ACC112 (cell line): ENCODE results near the gene MVP.

Experiments
- H2AFZ ChIP-seq: fragments of 200-600 bp; sonication (generic); one replicate; pipeline ENCODE4 v1.6.0; 2017; ENCODE audit warnings: antibody characterized with exemption, low read length; ENCODE audit not compliant: unreplicated experiment
- H3K27ac ChIP-seq: fragments of 200-600 bp; sonication (generic); 2 replicates; pipeline ENCODE4 v1.5.1; 2014; ENCODE audit warnings: low read depth, mild to moderate bottlenecking, antibody characterized with exemption, low read length, moderate library complexity
- H3K27me3 ChIP-seq: fragments of 200-600 bp; sonication (generic); 2 replicates; pipeline ENCODE4 v1.6.1; 2014; ENCODE audit warnings: mild to moderate bottlenecking, antibody characterized with exemption, low read length, moderate library complexity, mixed read lengths; ENCODE audit not compliant: insufficient read depth
- H3K36me3 ChIP-seq: fragments of 200-600 bp; sonication (generic); 2 replicates; pipeline ENCODE4 v1.6.1; 2016; ENCODE audit warnings: mild to moderate bottlenecking, antibody characterized with exemption, low read length, moderate library complexity, mixed read lengths; ENCODE audit not compliant: insufficient read depth
- H3K4me1 ChIP-seq: fragments of 200-600 bp; sonication (generic); one replicate; pipeline ENCODE4 v1.6.1; 2016; ENCODE audit warnings: low read length, mixed read lengths; ENCODE audit not compliant: insufficient read depth, unreplicated experiment, control insufficient read depth
- H3K4me3 ChIP-seq: fragments of 200-600 bp; sonication (generic); 2 replicates; pipeline ENCODE4 v1.5.1; 2014; ENCODE audit warnings: mild to moderate bottlenecking, low read depth, low read length
- H3K79me2 ChIP-seq: fragments of 200-600 bp; sonication (generic); one replicate; pipeline ENCODE4 v1.6.0; 2016; ENCODE audit warnings: low read length; ENCODE audit not compliant: control insufficient read depth, unreplicated experiment, insufficient read depth

Gene MVP

DNA sequence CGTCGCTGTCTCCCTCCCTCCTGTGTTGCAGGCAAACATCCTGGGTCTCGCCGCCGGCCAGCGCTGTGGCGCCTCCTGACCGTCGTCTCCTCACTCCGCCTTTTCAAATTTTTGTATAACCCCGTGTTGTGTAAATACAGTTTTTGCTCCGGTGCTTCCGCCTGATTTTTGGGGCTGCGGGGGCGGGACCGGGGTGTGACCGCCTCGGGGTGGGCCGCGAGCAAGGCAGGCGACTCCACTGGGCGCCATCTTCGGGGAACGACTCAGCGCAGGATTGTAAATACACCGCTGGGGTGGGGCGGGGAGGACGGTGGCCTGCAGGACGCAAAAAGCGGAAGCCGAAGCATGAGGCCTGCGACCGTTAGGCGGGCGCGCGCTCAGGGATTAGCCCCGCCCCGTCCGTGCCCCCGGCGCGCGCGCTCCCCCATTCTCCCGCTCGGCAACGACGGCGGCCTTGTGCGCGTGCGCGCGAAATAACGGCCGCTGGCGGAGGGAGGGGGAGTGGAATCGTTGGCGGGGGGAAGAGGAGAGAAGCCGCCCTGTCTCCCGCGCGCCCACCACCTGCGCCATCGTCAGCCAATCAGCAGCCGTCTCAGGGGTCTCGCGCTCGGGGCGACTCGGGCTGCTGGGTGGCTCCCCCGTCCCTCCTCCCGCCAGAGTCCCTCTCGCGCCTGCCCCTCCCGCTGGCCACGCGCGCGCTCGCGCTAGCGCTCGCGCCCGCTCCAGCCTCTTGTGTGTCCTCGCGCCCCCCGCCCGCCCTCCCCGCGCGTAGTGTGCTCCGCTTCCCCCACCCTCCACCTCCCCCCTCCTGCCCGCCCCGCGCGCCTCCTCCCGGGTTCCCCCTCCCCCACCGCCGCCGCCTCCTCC, 14.8 kb upstream of the MVP start:
- Histone ChIP-seq H3K4me1 (peaks cover 34% of the 10 kb centered on the region), H3K27me3 (no peaks in the 10 kb centered on the region), H2AFZ (peak overlapping the region; percentile 39), H3K36me3 (peaks cover 18% of the 10 kb centered on the region; the same call in 1 of the 2 replicates), H3K27ac (peak overlapping the region; percentile 81), H3K79me2 (peaks cover 16% of the 10 kb centered on the region), H3K4me3 (peak overlapping the region; percentile 86)

- Histone ChIP-seq H3K27me3 (no peaks in the 10 kb centered on the region), H3K36me3 (peaks cover 18% of the 10 kb centered on the region; the same call in 1 of the 2 replicates), H2AFZ (no peak within 1 kb of the TSS), H3K79me2 (peaks cover 16% of the 10 kb centered on the region), H3K27ac (peak within 1 kb of the TSS; percentile 81), H3K4me3 (peak within 1 kb of the TSS; percentile 86), H3K4me1 (peaks cover 39% of the 10 kb centered on the region)
These were observed 14.1 kb upstream of the MVP start, which contains the start of gene MAZ for GRCh38 chr16:29806099-29806579. TSS of gene MAZ (plus strand) at chr16:29806529. CDS start at chr16:29806702, 173 bp downstream.

DNA sequence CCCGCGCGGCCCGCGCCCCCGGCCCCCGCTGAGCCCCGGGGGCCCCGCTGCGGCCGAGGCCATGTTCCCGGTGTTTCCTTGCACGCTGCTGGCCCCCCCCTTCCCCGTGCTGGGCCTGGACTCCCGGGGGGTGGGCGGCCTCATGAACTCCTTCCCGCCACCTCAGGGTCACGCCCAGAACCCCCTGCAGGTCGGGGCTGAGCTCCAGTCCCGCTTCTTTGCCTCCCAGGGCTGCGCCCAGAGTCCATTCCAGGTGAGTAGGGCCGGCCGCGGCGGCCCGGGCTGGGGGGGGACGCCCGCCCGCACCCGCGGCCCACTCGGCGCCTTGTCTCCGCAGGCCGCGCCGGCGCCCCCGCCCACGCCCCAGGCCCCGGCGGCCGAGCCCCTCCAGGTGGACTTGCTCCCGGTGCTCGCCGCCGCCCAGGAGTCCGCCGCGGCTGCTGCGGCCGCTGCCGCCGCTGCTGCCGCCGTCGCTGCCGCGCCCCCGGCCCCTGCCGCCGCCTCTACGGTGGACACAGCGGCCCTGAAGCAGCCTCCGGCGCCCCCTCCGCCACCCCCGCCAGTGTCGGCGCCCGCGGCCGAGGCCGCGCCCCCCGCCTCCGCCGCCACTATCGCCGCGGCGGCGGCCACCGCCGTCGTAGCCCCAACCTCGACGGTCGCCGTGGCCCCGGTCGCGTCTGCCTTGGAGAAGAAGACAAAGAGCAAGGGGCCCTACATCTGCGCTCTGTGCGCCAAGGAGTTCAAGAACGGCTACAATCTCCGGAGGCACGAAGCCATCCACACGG, 13.4 kb upstream of the MVP start:
- Histone ChIP-seq H3K36me3 (peaks cover 18% of the 10 kb centered on the region; the same call in 1 of the 2 replicates), H2AFZ (no peak overlapping the region), H3K79me2 (peaks cover 16% of the 10 kb centered on the region), H3K4me3 (peak overlapping the region; percentile 86), H3K27ac (peak overlapping the region; percentile 52), H3K4me1 (peaks cover 39% of the 10 kb centered on the region), H3K27me3 (no peaks in the 10 kb centered on the region)

DNA sequence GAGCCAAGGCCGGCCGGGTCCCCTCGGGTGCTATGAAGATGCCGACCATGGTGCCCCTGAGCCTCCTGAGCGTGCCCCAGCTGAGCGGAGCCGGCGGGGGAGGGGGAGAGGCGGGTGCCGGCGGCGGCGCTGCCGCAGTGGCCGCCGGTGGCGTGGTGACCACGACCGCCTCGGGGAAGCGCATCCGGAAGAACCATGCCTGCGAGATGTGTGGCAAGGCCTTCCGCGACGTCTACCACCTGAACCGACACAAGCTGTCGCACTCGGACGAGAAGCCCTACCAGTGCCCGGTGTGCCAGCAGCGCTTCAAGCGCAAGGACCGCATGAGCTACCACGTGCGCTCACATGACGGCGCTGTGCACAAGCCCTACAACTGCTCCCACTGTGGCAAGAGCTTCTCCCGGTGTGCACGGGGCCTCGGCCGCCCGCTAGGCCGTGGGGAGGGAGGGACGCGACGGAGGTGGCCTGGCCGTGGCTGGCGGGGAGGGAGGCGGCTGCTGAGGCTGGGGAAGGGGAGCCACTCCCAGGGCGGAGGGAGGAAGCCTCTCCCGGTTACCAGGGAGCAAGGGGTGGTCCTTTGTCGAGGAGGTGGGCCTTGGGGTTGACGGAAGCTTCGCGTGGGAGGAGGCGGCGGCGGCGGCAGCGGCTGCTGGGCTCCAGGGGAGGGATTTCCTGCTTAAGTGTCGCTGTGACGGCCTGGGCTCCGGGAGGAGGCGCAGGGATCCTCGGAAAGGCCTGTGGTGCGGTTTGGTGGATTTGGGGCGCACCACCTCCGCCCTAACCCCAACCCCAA, 12.6 kb upstream of the MVP start:
- no peak overlapping the region for H2AFZ ChIP-seq
- peak overlapping the region; percentile 52 for H3K27ac ChIP-seq
- peaks cover 16% of the 10 kb centered on the region for H3K79me2 ChIP-seq
- peak overlapping the region; percentile 86 for H3K4me3 ChIP-seq
- peaks cover 13% of the 10 kb centered on the region; the same call in 1 of the 2 replicates for H3K36me3 ChIP-seq
- no peaks in the 10 kb centered on the region for H3K27me3 ChIP-seq
- peaks cover 39% of the 10 kb centered on the region for H3K4me1 ChIP-seq

DNA sequence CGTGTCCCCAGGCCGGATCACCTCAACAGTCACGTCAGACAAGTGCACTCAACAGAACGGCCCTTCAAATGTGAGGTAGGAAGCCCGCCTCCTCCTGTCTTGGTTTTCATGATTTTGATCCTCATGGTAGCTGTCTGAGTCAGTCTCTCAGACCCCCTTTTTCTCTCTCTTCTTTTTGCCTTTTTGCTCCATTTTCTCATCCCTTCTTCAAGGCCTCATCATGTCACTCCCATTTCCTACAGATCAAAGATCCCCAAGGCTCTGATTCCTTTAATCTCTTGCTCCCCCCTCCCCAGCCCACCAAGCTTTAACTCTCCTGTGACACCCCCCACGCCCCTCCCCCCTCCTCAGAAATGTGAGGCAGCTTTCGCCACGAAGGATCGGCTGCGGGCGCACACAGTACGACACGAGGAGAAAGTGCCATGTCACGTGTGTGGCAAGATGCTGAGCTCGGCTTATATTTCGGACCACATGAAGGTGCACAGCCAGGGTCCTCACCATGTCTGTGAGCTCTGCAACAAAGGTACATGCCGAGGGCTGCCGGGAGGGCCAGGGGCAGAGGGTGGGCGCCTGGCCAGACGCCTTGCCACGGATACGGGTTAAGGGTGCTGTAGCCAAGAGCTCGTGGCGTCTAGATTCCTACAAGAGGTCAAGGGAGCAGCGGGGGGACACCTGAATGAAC, 11.9 kb upstream of the MVP start:
- Histone ChIP-seq H2AFZ (no peak overlapping the region), H3K27ac (peak overlapping the region; percentile 52)

GRCh38 chr16:29809031-29809747, 11.1 kb upstream of the MVP start:
- H2AFZ ChIP-seq, result no peak overlapping the region
- H3K79me2 ChIP-seq, result peaks cover 16% of the 10 kb centered on the region
- H3K36me3 ChIP-seq, result peaks cover 9% of the 10 kb centered on the region; the same call in 1 of the 2 replicates
- H3K4me3 ChIP-seq, result peak overlapping the region; percentile 86
- H3K27me3 ChIP-seq, result no peaks in the 10 kb centered on the region
- peaks cover 34% of the 10 kb centered on the region for H3K4me1 ChIP-seq
- H3K27ac ChIP-seq, result no peak overlapping the region

More for the DNA sequence above, 11.9 kb upstream of the MVP start:
- Histone ChIP-seq H3K27me3 (no peaks in the 10 kb centered on the region), H3K4me1 (peaks cover 39% of the 10 kb centered on the region), H3K4me3 (peak overlapping the region; percentile 86), H3K79me2 (peaks cover 16% of the 10 kb centered on the region), H3K36me3 (peaks cover 9% of the 10 kb centered on the region; the same call in 1 of the 2 replicates)

- no peaks in the 10 kb centered on the region for H3K27me3 ChIP-seq
- H3K27ac ChIP-seq, result no peak overlapping the region
- H3K4me1 ChIP-seq, result peaks cover 33% of the 10 kb centered on the region
- H3K36me3 ChIP-seq, result peaks cover 9% of the 10 kb centered on the region; the same call in 1 of the 2 replicates
- peak overlapping the region; percentile 86 for H3K4me3 ChIP-seq
- no peak overlapping the region for H2AFZ ChIP-seq
- peaks cover 16% of the 10 kb centered on the region for H3K79me2 ChIP-seq
These were observed 10.2 kb upstream of the MVP start for GRCh38 chr16:29809850-29810698.

GRCh38 chr16:29810699-29811169, 9.5 kb upstream of the MVP start:
- Histone ChIP-seq H3K79me2 (peaks cover 16% of the 10 kb centered on the region), H3K27me3 (no peaks in the 10 kb centered on the region), H3K4me3 (no peak overlapping the region; the same call in 1 of the 2 replicates), H3K27ac (no peak overlapping the region), H2AFZ (no peak overlapping the region), H3K4me1 (peaks cover 34% of the 10 kb centered on the region), H3K36me3 (peaks cover 9% of the 10 kb centered on the region; the same call in 1 of the 2 replicates)
